Activated CD4-positive, alpha-beta T cell treated with anti-CD3 and anti-CD28 coated beads for 48 hours (primary cell): Measurements from ENCODE around the gene SNRPB2.
A peak's percentile ranks its signal among the peaks of the same experiment; 100 is the strongest.

Experiments used
- DNase-seq: peaks from one replicate; pipeline ENCODE4 v3.0.0-alpha.2; 2020

The SNRPB2 gene

GRCh38 chr20:16740365-16741072 lies 10.7 kb downstream of the SNRPB2 start:
- DNase-seq = no peak

GRCh38 chr20:16744178-16744807 lies 14.5 kb downstream of the SNRPB2 start:
- DNase-seq = no peak

GRCh38 chr20:16745204-16745603 lies 15.4 kb downstream of the SNRPB2 start:
- no peak for DNase-seq

GRCh38 chr20:16747291-16747811 lies 17.5 kb downstream of the SNRPB2 start:
- no peak for DNase-seq

GRCh38 chr20:16748308-16748900 lies 18.6 kb downstream of the SNRPB2 start, which contains the start of gene OTOR:
Gene OTOR, plus strand, starts transcription at chr20:16748358. Its CDS starts 44 bp downstream, at chr20:16748402.
- no peak for DNase-seq

- DNase-seq = no peak
Measured at GRCh38 chr20:16749573-16749972, 19.7 kb downstream of the SNRPB2 start.

- DNase-seq = no peak
Measured at GRCh38 chr20:16752082-16752481, 22.3 kb downstream of the SNRPB2 start.

GRCh38 chr20:16752901-16753300 lies 23.1 kb downstream of the SNRPB2 start:
- no peak for DNase-seq

GRCh38 chr20:16758454-16759180 lies 28.8 kb downstream of the SNRPB2 start:
- no peak for DNase-seq

- DNase-seq = no peak
Measured at GRCh38 chr20:16759181-16759563, 29.3 kb downstream of the SNRPB2 start.

GRCh38 chr20:16760431-16761304 lies 30.8 kb downstream of the SNRPB2 start:
- no peak for DNase-seq

GRCh38 chr20:16761305-16761829 lies 31.5 kb downstream of the SNRPB2 start:
- peak; percentile 49 for DNase-seq

GRCh38 chr20:16764560-16764959 lies 34.7 kb downstream of the SNRPB2 start:
- DNase-seq = no peak

GRCh38 chr20:16771213-16771612 lies 41.4 kb downstream of the SNRPB2 start:
- no peak for DNase-seq

- DNase-seq = no peak
Measured at GRCh38 chr20:16775961-16776360, 46.1 kb downstream of the SNRPB2 start.

GRCh38 chr20:16777126-16777525 lies 47.3 kb downstream of the SNRPB2 start:
- DNase-seq = no peak

- no peak for DNase-seq
Measured at GRCh38 chr20:16778159-16778558, 48.3 kb downstream of the SNRPB2 start.

GRCh38 chr20:16781496-16781895 lies 51.7 kb downstream of the SNRPB2 start:
- DNase-seq = no peak

GRCh38 chr20:16785226-16785625 lies 55.4 kb downstream of the SNRPB2 start:
- DNase-seq = no peak
